Fibroblast of lung (primary cell): Measurements from ENCODE around the gene TECPR2. TPM values are rescaled to one million over a fixed set of nuclear protein-coding genes. Genes with fewer than 3 reads are reported as not detected.
A peak's percentile ranks its signal among the peaks of the same experiment; 100 is the strongest.

ENCODE experiments used
- DNase-seq, 2 donors: peaks; one replicate each; pipeline versions ENCODE4 v3.0.0 to v3.0.0-alpha.2; 2010; ENCODE audit warnings: low read depth in 2 of 2
- H2AFZ ChIP-seq: 2 replicates; pipeline ENCODE4 v1.5.1; 2012; ENCODE audit warnings: low read length, control low read depth, inconsistent platforms
- H3K27ac ChIP-seq: 2 replicates; pipeline ENCODE4 v1.5.1; 2011; ENCODE audit warnings: low read length, control low read depth; ENCODE audit not compliant: insufficient read depth
- H3K27me3 ChIP-seq: 2 replicates; pipeline ENCODE4 v1.5.1; 2011; ENCODE audit warnings: mild to moderate bottlenecking, low read length; ENCODE audit not compliant: control insufficient read depth, insufficient read depth
- H3K36me3 ChIP-seq: 2 replicates; pipeline ENCODE4 v1.5.1; 2011; ENCODE audit warnings: low read length; ENCODE audit not compliant: control insufficient read depth, insufficient read depth
- H3K4me1 ChIP-seq: 2 replicates; pipeline ENCODE4 v1.5.1; 2011; ENCODE audit warnings: low read length; ENCODE audit not compliant: control insufficient read depth, insufficient read depth; ENCODE audit errors: extremely low read depth
- H3K4me2 ChIP-seq: 2 replicates; pipeline ENCODE4 v1.5.1; 2011; ENCODE audit warnings: low read length, control low read depth; ENCODE audit not compliant: insufficient read depth; ENCODE audit errors: extremely low read depth
- H3K4me3 ChIP-seq, 4 experiments: fragments of 200-600 bp in 1 of 4; sonication (generic) in 1 of 4; replicated peaks in 1 of 4; 2 replicates each; pipeline ENCODE4 v1.5.1; 2011 to 2016; ENCODE audit warnings: low read length in 4 of 4, low read depth in 3 of 4, mild to moderate bottlenecking in 3 of 4, control low read depth in 2 of 4, inconsistent platforms in 1 of 4, mixed read lengths in 1 of 4; ENCODE audit not compliant: insufficient read depth in 1 of 4; ENCODE audit errors: control extremely low read depth in 1 of 4
- H3K79me2 ChIP-seq: 2 replicates; pipeline ENCODE4 v1.5.1; 2012; ENCODE audit warnings: mild to moderate bottlenecking, low read length, inconsistent platforms; ENCODE audit not compliant: control insufficient read depth, insufficient read depth
- H3K9ac ChIP-seq: 2 replicates; pipeline ENCODE4 v1.5.1; 2011; ENCODE audit warnings: mild to moderate bottlenecking, low read length, control low read depth; ENCODE audit not compliant: insufficient read depth
- H3K9me3 ChIP-seq: 2 replicates; pipeline ENCODE4 v1.5.1; 2012; ENCODE audit warnings: low read depth, low read length; ENCODE audit not compliant: control insufficient read depth, insufficient read depth
- H4K20me1 ChIP-seq: 2 replicates; pipeline ENCODE4 v1.5.1; 2011; ENCODE audit warnings: low read length; ENCODE audit not compliant: control insufficient read depth, insufficient read depth; ENCODE audit errors: extremely low read depth
- CTCF ChIP-seq, 2 donors: IDR thresholded peaks in 1 of 2; conservative IDR thresholded peaks in 1 of 2; 1 replicate in 1 of 2; 2 replicates in 1 of 2; pipeline ENCODE4 v1.5.1; 2011 to 2012; ENCODE audit warnings: low read length in 2 of 2, control low read depth in 1 of 2, inconsistent platforms in 1 of 2, low read depth in 1 of 2, mild to moderate bottlenecking in 1 of 2
- EZH2 ChIP-seq: IDR thresholded peaks from 2 replicates; pipeline ENCODE4 v1.5.1; 2012; ENCODE audit warnings: low read length, control low read depth, mild to moderate bottlenecking; ENCODE audit errors: missing control alignments
- polyA plus RNA-seq, 2 donors: library from polyadenylated mRNA; depleted of rRNA in 1 of 2; stranded (reverse) in 1 of 2; unstranded in 1 of 2; fragments of >200 nt; gene quantifications; 2 replicates each; pipeline ENCODE4 v1.2.1, GENCODE V29; 2011 to 2012; ENCODE audit warnings: missing spikeins in 1 of 2
- total RNA-seq: library from RNA; depleted of rRNA; stranded (reverse); fragments of >200 nt; gene quantifications from 2 replicates; pipeline ENCODE4 v1.2.1, GENCODE V29; 2014

TECPR2 gene
- total and polyA plus RNA-seq, 2 donors (not counting 1 experiment from before 2014, with no cell fraction given): 9.2 to 17.8 TPM

- H3K4me1 ChIP-seq: no peaks in the 10 kb centered on the region
- H3K27me3 ChIP-seq: no peaks in the 10 kb centered on the region
- H3K36me3 ChIP-seq: no peaks in the 10 kb centered on the region
- H3K9me3 ChIP-seq: no peaks in the 10 kb centered on the region
- no peak overlapping the region for H3K27ac ChIP-seq
- H4K20me1 ChIP-seq: no peaks in the 10 kb centered on the region
- no peak overlapping the region for H3K4me3 ChIP-seq
- DNase-seq: no peak
- no peaks in the 10 kb centered on the region for H3K79me2 ChIP-seq
- no peak overlapping the region for H3K9ac ChIP-seq
- H2AFZ ChIP-seq: no peak overlapping the region
- TF ChIP-seq CTCF (conservative IDR thresholded peaks at IDR 0.05 in 1 of 2, IDR thresholded peaks at IDR 0.05 in 1 of 2; ENCODE audit: low read depth in 1 of 2, low read length in 2 of 2) (no peak), EZH2 (no peak)
- H3K4me2 ChIP-seq: no peak overlapping the region
These were observed 117.0 kb downstream of the TECPR2 start for GRCh38 chr14:102479777-102480176.

- Histone ChIP-seq H3K79me2 (no peaks in the 10 kb centered on the region), H3K27ac (no peak overlapping the region), H3K36me3 (no peaks in the 10 kb centered on the region), H4K20me1 (no peaks in the 10 kb centered on the region), H2AFZ (no peak overlapping the region), H3K4me2 (no peak overlapping the region), H3K9me3 (no peaks in the 10 kb centered on the region), H3K27me3 (no peaks in the 10 kb centered on the region), H3K4me1 (no peaks in the 10 kb centered on the region), H3K4me3 (no peak overlapping the region), H3K9ac (no peak overlapping the region)
- TF ChIP-seq CTCF (conservative IDR thresholded peaks at IDR 0.05 in 1 of 2, IDR thresholded peaks at IDR 0.05 in 1 of 2; ENCODE audit: low read depth in 1 of 2, low read length in 2 of 2) (no peak), EZH2 (no peak)
- no peak for DNase-seq
These were observed 118.6 kb downstream of the TECPR2 start for GRCh38 chr14:102481371-102481770.

DNA sequence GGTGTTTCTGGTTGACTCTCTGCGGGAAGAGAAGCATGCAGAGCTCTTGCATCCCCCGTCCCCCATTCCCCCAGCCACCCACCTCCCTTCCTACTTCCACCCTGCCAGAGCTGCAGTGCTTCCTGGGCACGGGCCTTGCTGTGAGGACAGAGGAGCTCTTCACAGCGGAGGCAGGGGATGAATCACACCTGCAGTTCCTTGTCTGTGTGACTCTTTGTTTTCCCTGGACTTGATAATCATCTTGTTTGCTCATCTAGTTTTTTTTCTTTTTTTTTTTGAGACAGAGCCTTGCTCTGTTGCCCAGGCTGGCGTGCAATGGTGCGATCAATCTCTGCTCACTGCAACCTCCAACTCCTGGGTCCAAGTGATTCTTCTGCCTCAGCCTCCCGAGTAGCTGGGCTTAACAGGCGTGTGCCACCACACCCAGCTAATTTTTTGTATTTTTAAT lies 119.1 kb downstream of the TECPR2 start:
- DNase-seq: peak in 1 of 2 donors; percentile 64
- Histone ChIP-seq H2AFZ (no peak overlapping the region), H3K4me1 (no peaks in the 10 kb centered on the region), H3K9me3 (no peaks in the 10 kb centered on the region), H3K27me3 (no peaks in the 10 kb centered on the region), H3K4me3 (no peak overlapping the region), H3K4me2 (no peak overlapping the region), H4K20me1 (no peaks in the 10 kb centered on the region), H3K36me3 (no peaks in the 10 kb centered on the region), H3K9ac (no peak overlapping the region), H3K79me2 (no peaks in the 10 kb centered on the region), H3K27ac (no peak overlapping the region)
- TF ChIP-seq EZH2: no peak
- no peak for TF ChIP-seq CTCF (conservative IDR thresholded peaks at IDR 0.05 in 1 of 2, IDR thresholded peaks at IDR 0.05 in 1 of 2; ENCODE audit: low read depth in 1 of 2, low read length in 2 of 2)
